ENCODE measurements around the gene NUMA1. TPM values are rescaled to one million over a fixed set of nuclear protein-coding genes. Genes with fewer than 3 reads are reported as not detected.

NUMA1 gene
- total and polyA plus RNA-seq, 9 of the 15 experiments (the other 6 are each of a cell fraction or from before 2014, with no cell fraction given), result 4.1 to 104 (median 51.2) TPM

DNA sequence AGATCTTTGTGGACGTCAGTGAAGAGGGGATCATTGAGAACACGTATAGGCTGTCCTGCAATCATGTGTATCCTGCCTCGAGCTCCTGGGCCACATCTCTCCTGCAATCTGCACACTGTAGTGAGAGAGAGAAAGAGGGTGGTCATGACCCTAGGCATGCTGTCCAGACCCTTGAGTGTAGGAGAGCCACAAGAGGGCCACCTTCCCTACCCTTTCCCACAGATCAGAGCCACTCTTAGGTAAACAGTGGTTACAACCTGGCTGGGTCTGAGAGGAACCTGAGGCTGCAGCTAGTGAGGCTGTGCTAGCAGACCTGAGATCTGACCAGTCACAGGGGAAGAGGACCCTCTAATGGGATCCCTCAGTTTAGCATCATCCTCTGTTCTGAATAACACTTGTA lies 85.6 kb downstream of the NUMA1 start:
- Histone ChIP-seq H3K4me2 (ENCODE audit: insufficient read depth, low read length) (peak overlapping the region; percentile 81), H3K4me1 (replicated peaks in 1 of 2; ENCODE audit: control insufficient read depth in 2 of 2, insufficient read depth in 2 of 2, low read length in 2 of 2) (peaks cover 39 to 53% of the 10 kb centered on the region in 2 experiments), H3K9me3 (replicated peaks; ENCODE audit: control insufficient read depth, insufficient read depth, low read depth, low read length) (no peaks in the 10 kb centered on the region), H3K27me3 (ENCODE audit: control insufficient read depth in 2 of 2, insufficient read depth in 2 of 2, low read length in 2 of 2) (no peaks in the 10 kb centered on the region), H3K4me3 (no peak overlapping the region), H3K27ac (ENCODE audit: extremely low read depth, low read depth, low read length) (peak overlapping the region; percentile 69), H4K20me1 (replicated peaks; ENCODE audit: control insufficient read depth, insufficient read depth, low read length) (peaks cover 10% of the 10 kb centered on the region), H3K9me1 (ENCODE audit: control insufficient read depth, insufficient read depth, low read length) (peaks cover 11% of the 10 kb centered on the region), H2AFZ (ENCODE audit: low read depth, low read length) (0 out of 2 replicates have a peak overlapping the region, but pooled peaks have one; percentile 17), H3K36me3 (ENCODE audit: control insufficient read depth, insufficient read depth, low read length) (peaks cover 48% of the 10 kb centered on the region), H3K9ac (ENCODE audit: insufficient read depth in 1 of 2, low read depth in 2 of 2, low read length in 2 of 2) (peak overlapping the region in 1 of 2 experiments; percentile 66; a peak in 2 of 4 replicates), H3K79me2 (ENCODE audit: control insufficient read depth, insufficient read depth, low read length) (no peaks in the 10 kb centered on the region)
- ChIA-PET POLR2A (interaction anchor here (1.6 to 3.5 kb wide), 2 partner anchors 11 to 34 kb away, joined by 6 to 12 read pairs; no protein-coding TSS in a partner anchor), CTCF (ENCODE audit: low intra/inter-chr PET ratio) (no interaction called here)
- in situ Hi-C loops (cut with MboI) (no loop called here), intact Hi-C loops (cut with micrococcal nuclease) (loop anchor here (5.0 kb wide), 1 partner anchor 132 kb away; no protein-coding TSS in a partner anchor)
- peak; percentile 72 for ATAC-seq
- BruUV-seq (replicated peaks), result no TSS peak
- DNase-seq (ENCODE audit: extremely low read depth in 1 of 4, low spot score in 3 of 4), result peak; percentile 31 to 58 (median 40)
- FAIRE-seq, result peak; percentile 35
- 37% methylated on average over 3 of the region's 3 CpGs for WGBS (ENCODE audit: insufficient coverage, low coverage, missing lambda C conversion rate)
- TF ChIP-seq CBFB (CRISPR knock-in tag; IDR thresholded peaks at IDR 0.05) (no peak), ESRRA (IDR thresholded peaks at IDR 0.05; ENCODE audit: borderline replicate concordance, low read depth) (no peak), CREM (IDR thresholded peaks at IDR 0.05; ENCODE audit: low read depth) (no peak), RAD21 (CRISPR knock-in tag; conservative IDR thresholded peaks at IDR 0.05 in 1 of 2, IDR thresholded peaks at IDR 0.05 in 1 of 2) (peak in 1 of 2 experiments; percentile 49; a peak in 2 of 4 replicates), DIDO1 (tag; IDR thresholded peaks at IDR 0.05; ENCODE audit: low read depth) (no peak), ZNF354B (CRISPR knock-in tag; IDR thresholded peaks at IDR 0.05) (no peak), GABPA (tag; conservative IDR thresholded peaks at IDR 0.05; ENCODE audit: low read depth) (no peak), NFXL1 (CRISPR knock-in tag; IDR thresholded peaks at IDR 0.05) (no peak), SPI1 (IDR thresholded peaks at IDR 0.05; ENCODE audit: borderline replicate concordance, low read depth, low read length) (no peak), SP2 (IDR thresholded peaks at IDR 0.05; ENCODE audit: extremely low read depth, low read depth, low read length, poor library complexity, severe bottlenecking) (no peak), FOXA3 (CRISPR knock-in tag; conservative IDR thresholded peaks at IDR 0.05 in 1 of 2, IDR thresholded peaks at IDR 0.05 in 1 of 2) (peak in 1 of 2 experiments; percentile 33; a peak in 2 of 4 replicates), ZNF217 (CRISPR knock-in tag; IDR thresholded peaks at IDR 0.05) (no peak), ZNF780A (CRISPR knock-in tag; IDR thresholded peaks at IDR 0.05) (no peak)
- TF ChIP-seq, protein P1, sequence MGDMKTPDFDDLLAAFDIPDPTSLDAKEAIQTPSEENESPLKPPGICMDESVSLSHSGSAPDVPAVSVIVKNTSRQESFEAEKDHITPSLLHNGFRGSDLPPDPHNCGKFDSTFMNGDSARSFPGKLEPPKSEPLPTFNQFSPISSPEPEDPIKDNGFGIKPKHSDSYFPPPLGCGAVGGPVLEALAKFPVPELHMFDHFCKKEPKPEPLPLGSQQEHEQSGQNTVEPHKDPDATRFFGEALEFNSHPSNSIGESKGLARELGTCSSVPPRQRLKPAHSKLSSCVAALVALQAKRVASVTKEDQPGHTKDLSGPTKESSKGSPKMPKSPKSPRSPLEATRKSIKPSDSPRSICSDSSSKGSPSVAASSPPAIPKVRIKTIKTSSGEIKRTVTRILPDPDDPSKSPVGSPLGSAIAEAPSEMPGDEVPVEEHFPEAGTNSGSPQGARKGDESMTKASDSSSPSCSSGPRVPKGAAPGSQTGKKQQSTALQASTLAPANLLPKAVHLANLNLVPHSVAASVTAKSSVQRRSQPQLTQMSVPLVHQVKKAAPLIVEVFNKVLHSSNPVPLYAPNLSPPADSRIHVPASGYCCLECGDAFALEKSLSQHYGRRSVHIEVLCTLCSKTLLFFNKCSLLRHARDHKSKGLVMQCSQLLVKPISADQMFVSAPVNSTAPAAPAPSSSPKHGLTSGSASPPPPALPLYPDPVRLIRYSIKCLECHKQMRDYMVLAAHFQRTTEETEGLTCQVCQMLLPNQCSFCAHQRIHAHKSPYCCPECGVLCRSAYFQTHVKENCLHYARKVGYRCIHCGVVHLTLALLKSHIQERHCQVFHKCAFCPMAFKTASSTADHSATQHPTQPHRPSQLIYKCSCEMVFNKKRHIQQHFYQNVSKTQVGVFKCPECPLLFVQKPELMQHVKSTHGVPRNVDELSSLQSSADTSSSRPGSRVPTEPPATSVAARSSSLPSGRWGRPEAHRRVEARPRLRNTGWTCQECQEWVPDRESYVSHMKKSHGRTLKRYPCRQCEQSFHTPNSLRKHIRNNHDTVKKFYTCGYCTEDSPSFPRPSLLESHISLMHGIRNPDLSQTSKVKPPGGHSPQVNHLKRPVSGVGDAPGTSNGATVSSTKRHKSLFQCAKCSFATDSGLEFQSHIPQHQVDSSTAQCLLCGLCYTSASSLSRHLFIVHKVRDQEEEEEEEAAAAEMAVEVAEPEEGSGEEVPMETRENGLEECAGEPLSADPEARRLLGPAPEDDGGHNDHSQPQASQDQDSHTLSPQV (IDR thresholded peaks at IDR 0.05), result 0 out of 2 replicates have a peak, but pooled peaks have one; percentile 10
- TF ChIP-seq, protein P2, sequence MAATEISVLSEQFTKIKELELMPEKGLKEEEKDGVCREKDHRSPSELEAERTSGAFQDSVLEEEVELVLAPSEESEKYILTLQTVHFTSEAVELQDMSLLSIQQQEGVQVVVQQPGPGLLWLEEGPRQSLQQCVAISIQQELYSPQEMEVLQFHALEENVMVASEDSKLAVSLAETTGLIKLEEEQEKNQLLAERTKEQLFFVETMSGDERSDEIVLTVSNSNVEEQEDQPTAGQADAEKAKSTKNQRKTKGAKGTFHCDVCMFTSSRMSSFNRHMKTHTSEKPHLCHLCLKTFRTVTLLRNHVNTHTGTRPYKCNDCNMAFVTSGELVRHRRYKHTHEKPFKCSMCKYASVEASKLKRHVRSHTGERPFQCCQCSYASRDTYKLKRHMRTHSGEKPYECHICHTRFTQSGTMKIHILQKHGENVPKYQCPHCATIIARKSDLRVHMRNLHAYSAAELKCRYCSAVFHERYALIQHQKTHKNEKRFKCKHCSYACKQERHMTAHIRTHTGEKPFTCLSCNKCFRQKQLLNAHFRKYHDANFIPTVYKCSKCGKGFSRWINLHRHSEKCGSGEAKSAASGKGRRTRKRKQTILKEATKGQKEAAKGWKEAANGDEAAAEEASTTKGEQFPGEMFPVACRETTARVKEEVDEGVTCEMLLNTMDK (IDR thresholded peaks at IDR 0.05; ENCODE audit: borderline replicate concordance, insufficient read depth, low read depth, low read length, poor library complexity, severe bottlenecking), result peak; percentile 39

All from K562 (cell line).